Transverse colon (tissue), 4 donors: ENCODE measurements around the gene SLC6A9. TPM values are rescaled to one million over a fixed set of nuclear protein-coding genes. Genes with fewer than 3 reads are reported as not detected.

Source experiments
- DNase-seq: peaks from one replicate; pipeline ENCODE4 v3.0.0-alpha.2; 2019
- H3K27ac ChIP-seq, 4 donors: fragments of 200-600 bp; sonication (generic); 2 replicates each; pipeline ENCODE4 v1.5.1; 2016 to 2018; ENCODE audit warnings: inconsistent platforms in 4 of 4
- H3K27me3 ChIP-seq: fragments of 200-600 bp; sonication (generic); 2 replicates; pipeline ENCODE4 v1.5.1; 2017; ENCODE audit warnings: inconsistent platforms
- H3K36me3 ChIP-seq, 4 donors: fragments of 200-600 bp; sonication (generic); 2 replicates each; pipeline ENCODE4 v1.5.1; 2017 to 2019; ENCODE audit warnings: inconsistent platforms in 4 of 4
- H3K4me1 ChIP-seq, 4 donors: fragments of 200-600 bp; sonication (generic); 2 replicates each; pipeline ENCODE4 v1.5.1; 2017 to 2020; ENCODE audit warnings: inconsistent platforms in 4 of 4
- H3K4me3 ChIP-seq, 4 donors: fragments of 200-600 bp; sonication (generic); 1 replicate in 1 of 4; 2 replicates in 3 of 4; pipeline versions ENCODE4 v1.5.1 to v1.6.1; 2017 to 2019; ENCODE audit warnings: inconsistent platforms in 4 of 4
- H3K9me3 ChIP-seq, 2 donors: fragments of 200-600 bp; sonication (generic); 2 replicates each; pipeline ENCODE4 v1.5.1; 2017 to 2019; ENCODE audit warnings: inconsistent platforms in 2 of 2
- EP300 ChIP-seq: sonication (generic); formaldehyde crosslinking; IDR thresholded peaks from one replicate; pipeline ENCODE4 v1.6.1; 2017; ENCODE audit warnings: antibody characterized with exemption, low read depth
- POLR2A ChIP-seq: fragments of 450-650 bp; IDR thresholded peaks from one replicate; pipeline ENCODE4 v1.6.1; 2016; ENCODE audit warnings: antibody characterized with exemption, mild to moderate bottlenecking, moderate library complexity
- POLR2AphosphoS5 ChIP-seq, 3 donors: sonication (generic); formaldehyde crosslinking; IDR thresholded peaks; one replicate each; pipeline ENCODE4 v1.6.1; 2016; ENCODE audit warnings: antibody characterized with exemption in 3 of 3
- WGBS, 2 donors: methylation state at CpG; one replicate each; pipeline ENCODE4 v1.1.5; 2018; ENCODE audit warnings: low coverage in 1 of 2; 5-methylcytosine and 5-hydroxymethylcytosine counted together
- in situ Hi-C, 4 donors: fragments of 200-750 bp; cut with MboI; loops; one replicate each; pipeline versions ENCODE4 v1.15.0 to v1.15.1; 2017; ENCODE audit warnings: low sequenced_read_pairs in 3 of 4, low pct_ligation_motif_present in 1 of 4, low pct_unique_long_range_greater_than_20kb in 1 of 4
- intact Hi-C: fragments of 100-400 bp; cut with DNase I; formaldehyde crosslinking; loops from one replicate; pipeline ENCODE4 v1.15.1; 2023; ENCODE audit warnings: low total_unique reads
- total RNA-seq, 4 donors: library from RNA; depleted of rRNA; stranded (reverse); fragments of >200 nt; gene quantifications; one replicate each; pipeline ENCODE4 v1.1.0, GENCODE V29; 2016
- TF ChIP-seq, protein P1 (sequence below), 5 experiments: fragments of 200-600 bp in 3 of 5; fragments of 450-650 bp in 2 of 5; sonication (generic) in 3 of 5; IDR thresholded peaks; 1 replicate in 2 of 5; 2 replicates in 3 of 5; pipeline ENCODE4 v1.5.1; 2016 to 2017; ENCODE audit warnings: antibody characterized with exemption in 5 of 5, inconsistent platforms in 3 of 5, mild to moderate bottlenecking in 2 of 5, moderate library complexity in 1 of 5

Gene SLC6A9
- total RNA-seq, 4 donors from 2014 or later: 22.4 to 31.8 (median 29.5) TPM

GRCh38 chr1:44015206-44015605 is 16.1 kb downstream of the SLC6A9 start:
- Histone ChIP-seq H3K4me3 (no peak overlapping the region), H3K9me3 (no peaks in the 10 kb centered on the region), H3K27me3 (no peaks in the 10 kb centered on the region), H3K36me3 (no peaks in the 10 kb centered on the region), H3K4me1 (peaks cover 7 to 46% (median 29%) of the 10 kb centered on the region in 4 donors), H3K27ac (peak overlapping the region in 3 of 4 donors; percentile 77 to 83 (median 78))
- TF ChIP-seq EP300 (no peak), POLR2AphosphoS5 (IDR thresholded peaks at IDR 0.05) (no peak)
- TF ChIP-seq, protein P1, sequence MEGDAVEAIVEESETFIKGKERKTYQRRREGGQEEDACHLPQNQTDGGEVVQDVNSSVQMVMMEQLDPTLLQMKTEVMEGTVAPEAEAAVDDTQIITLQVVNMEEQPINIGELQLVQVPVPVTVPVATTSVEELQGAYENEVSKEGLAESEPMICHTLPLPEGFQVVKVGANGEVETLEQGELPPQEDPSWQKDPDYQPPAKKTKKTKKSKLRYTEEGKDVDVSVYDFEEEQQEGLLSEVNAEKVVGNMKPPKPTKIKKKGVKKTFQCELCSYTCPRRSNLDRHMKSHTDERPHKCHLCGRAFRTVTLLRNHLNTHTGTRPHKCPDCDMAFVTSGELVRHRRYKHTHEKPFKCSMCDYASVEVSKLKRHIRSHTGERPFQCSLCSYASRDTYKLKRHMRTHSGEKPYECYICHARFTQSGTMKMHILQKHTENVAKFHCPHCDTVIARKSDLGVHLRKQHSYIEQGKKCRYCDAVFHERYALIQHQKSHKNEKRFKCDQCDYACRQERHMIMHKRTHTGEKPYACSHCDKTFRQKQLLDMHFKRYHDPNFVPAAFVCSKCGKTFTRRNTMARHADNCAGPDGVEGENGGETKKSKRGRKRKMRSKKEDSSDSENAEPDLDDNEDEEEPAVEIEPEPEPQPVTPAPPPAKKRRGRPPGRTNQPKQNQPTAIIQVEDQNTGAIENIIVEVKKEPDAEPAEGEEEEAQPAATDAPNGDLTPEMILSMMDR (IDR thresholded peaks at IDR 0.05): no peak
- no peak for DNase-seq
- intact Hi-C loops: no loop called here
- in situ Hi-C loops: no loop called here
- 68% methylated on average over 3 of the region's 3 CpGs; no CpG with 5 or more reads in 1 of the 2 donors for WGBS, 2 donors

DNA sequence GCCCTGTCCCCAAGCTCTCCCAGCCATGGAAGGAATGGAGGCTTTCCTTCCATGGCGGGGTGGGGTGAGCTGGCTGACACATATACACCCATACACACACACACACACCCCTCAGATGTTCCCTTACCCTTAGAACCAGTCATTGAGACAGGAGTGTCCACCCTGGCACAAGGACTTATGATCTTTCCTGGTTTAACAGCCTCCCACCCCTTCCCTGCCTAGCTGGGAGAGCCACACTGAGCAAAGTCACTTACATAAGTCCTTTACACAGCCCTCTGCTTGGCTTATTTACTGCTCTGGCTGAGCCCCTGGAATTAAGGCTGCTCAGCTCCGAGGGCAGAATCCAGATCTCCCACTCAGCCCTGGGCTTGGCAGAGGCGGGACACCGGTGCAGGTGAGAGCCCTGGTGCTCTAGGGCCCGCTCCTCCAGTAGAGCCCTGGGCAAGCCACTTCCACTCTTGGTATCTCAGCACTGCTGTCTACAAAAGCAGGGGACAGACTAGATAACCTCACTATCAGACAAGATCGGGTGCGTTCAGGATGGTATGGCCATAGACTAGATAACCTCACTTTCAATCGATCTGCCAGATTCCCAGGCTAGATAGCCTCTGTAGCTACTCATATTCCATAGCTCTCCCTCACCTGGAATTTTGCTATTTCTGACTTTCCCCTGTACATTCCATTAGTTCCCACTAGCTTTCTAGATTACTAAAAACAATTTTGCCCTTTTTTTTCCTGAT is 16.7 kb downstream of the SLC6A9 start:
- intact Hi-C loops: no loop called here
- Histone ChIP-seq H3K4me3 (no peak overlapping the region), H3K4me1 (peaks cover 7 to 46% (median 29%) of the 10 kb centered on the region in 4 donors), H3K36me3 (no peaks in the 10 kb centered on the region), H3K27me3 (no peaks in the 10 kb centered on the region), H3K27ac (peak overlapping the region; percentile 47 to 83 (median 78)), H3K9me3 (no peaks in the 10 kb centered on the region)
- 76 to 88% methylated on average over 1 to 8 of the region's 8 CpGs for WGBS, 2 donors
- peak; percentile 68 for DNase-seq
- TF ChIP-seq POLR2A: peak; percentile 62
- peak in 2 of 3 donors; percentile 52 to 79 for TF ChIP-seq POLR2AphosphoS5 (IDR thresholded peaks at IDR 0.05)
- TF ChIP-seq EP300: no peak
- TF ChIP-seq, protein P1 (IDR thresholded peaks at IDR 0.05): no peak
- in situ Hi-C loops: no loop called here

DNA sequence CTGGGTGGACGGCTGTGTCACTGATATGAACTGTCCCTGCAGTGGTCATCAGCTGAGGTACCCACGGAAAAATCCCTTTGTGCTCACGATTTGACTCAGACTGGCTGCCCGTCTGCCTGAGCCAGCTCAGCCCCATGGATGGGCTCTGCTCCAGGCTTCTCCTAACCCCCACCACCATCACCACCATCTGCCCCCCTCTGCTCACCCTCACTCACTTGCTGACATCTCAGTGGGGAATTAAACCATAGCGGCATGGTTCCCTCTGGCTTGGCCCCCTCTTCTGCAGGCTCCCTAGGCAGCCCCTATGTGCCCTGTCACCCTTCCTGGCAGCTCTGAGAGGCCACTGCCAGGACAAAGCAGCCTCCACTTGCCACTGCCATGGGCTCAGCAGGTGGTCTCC is 17.3 kb downstream of the SLC6A9 start:
- TF ChIP-seq POLR2AphosphoS5 (IDR thresholded peaks at IDR 0.05) (no peak), EP300 (no peak), POLR2A (no peak)
- TF ChIP-seq, protein P1 (IDR thresholded peaks at IDR 0.05): no peak
- Histone ChIP-seq H3K4me1 (peaks cover 7 to 46% (median 29%) of the 10 kb centered on the region in 4 donors), H3K4me3 (no peak overlapping the region), H3K9me3 (no peaks in the 10 kb centered on the region), H3K27ac (peak overlapping the region; percentile 47 to 83 (median 78)), H3K36me3 (no peaks in the 10 kb centered on the region), H3K27me3 (no peaks in the 10 kb centered on the region)
- WGBS, 2 donors: 83 to 100% methylated on average over 3 to 5 of the region's 5 CpGs
- in situ Hi-C loops (no loop called here), intact Hi-C loops (no loop called here)
- DNase-seq: no peak

GRCh38 chr1:44012941-44013609 is 18.2 kb downstream of the SLC6A9 start:
- intact Hi-C loops: no loop called here

More at GRCh38 chr1:44012941-44013609, 18.2 kb downstream of the SLC6A9 start:
- Histone ChIP-seq H3K27me3 (no peaks in the 10 kb centered on the region), H3K9me3 (no peaks in the 10 kb centered on the region), H3K4me3 (no peak overlapping the region), H3K36me3 (no peaks in the 10 kb centered on the region), H3K27ac (peak overlapping the region in 1 of 4 donors; percentile 77), H3K4me1 (peaks cover 7 to 46% (median 29%) of the 10 kb centered on the region in 4 donors)
- DNase-seq: no peak
- 60% methylated on average over 11 of the region's 13 CpGs; no CpG with 5 or more reads in 1 of the 2 donors for WGBS, 2 donors
- in situ Hi-C loops: no loop called here
- TF ChIP-seq EP300: no peak
- TF ChIP-seq, protein P1 (IDR thresholded peaks at IDR 0.05): no peak
- no peak for TF ChIP-seq POLR2AphosphoS5 (IDR thresholded peaks at IDR 0.05)
- TF ChIP-seq POLR2A: no peak
